GM12878 (cell line): ENCODE measurements around the gene C1QL4. TPM values are rescaled to one million over a fixed set of nuclear protein-coding genes. Genes with fewer than 3 reads are reported as not detected.

Experiments
- ATAC-seq: fragments of 200-7000 bp; cut with Tn5 transposase; 3 replicates; pipeline ENCODE4 v1.9.1; 2020; ENCODE audit warnings: mild to moderate bottlenecking, moderate library complexity
- BruUV-seq: library from RNA; stranded (reverse); fragments of 400-500 nt; replicated peaks from 2 replicates; lab custom pipeline; 2021; lab: Mats Ljungman, UMichigan
- CTCF ChIA-PET: fragments of 300-600 bp; sonication (Branson Sonifier 250); formaldehyde crosslinking; extraction: SDS; loops from one replicate; lab custom pipeline; 2021; ENCODE audit warnings: inconsistent platforms; lab: Yijun Ruan, JAX
- POLR2A ChIA-PET: fragments of 350-600 bp; formaldehyde crosslinking; extraction: SDS; loops from one replicate; lab custom pipeline; 2021; ENCODE audit warnings: inconsistent platforms; lab: Charles Lee
- RAD21 ChIA-PET: fragments of 300-600 bp; sonication (Branson Sonifier 250); formaldehyde crosslinking; loops from one replicate; lab custom pipeline; 2023; ENCODE audit warnings: antibody characterized with exemption; ENCODE audit not compliant: unreplicated experiment; lab: Charles Lee
- SMC1A ChIA-PET: fragments of 300-600 bp; sonication (Branson Sonifier 250); formaldehyde crosslinking; loops from one replicate; lab custom pipeline; 2023; ENCODE audit not compliant: unreplicated experiment, uncharacterized antibody; lab: Charles Lee
- DNase-seq: peaks from one replicate; pipeline ENCODE4 v3.0.0-alpha.2; 2011; ENCODE audit warnings: low read depth, low spot score
- FAIRE-seq: peaks from 3 replicates; lab custom pipeline; 2011; peaks lifted over from hg19 to GRCh38; lab: Jason Lieb, UNC
- H2AFZ ChIP-seq: 2 replicates; pipeline ENCODE4 v1.6.0; 2011; ENCODE audit warnings: low read depth, low read length, control low read depth; ENCODE audit not compliant: control insufficient read depth
- H3K27ac ChIP-seq: 2 replicates; pipeline ENCODE4 v1.5.1; 2011; ENCODE audit warnings: control low read depth; ENCODE audit not compliant: control insufficient read depth, insufficient read depth
- H3K27me3 ChIP-seq, 2 experiments: replicated peaks in 1 of 2; 2 replicates each; pipeline versions ENCODE4 v1.6.0 to v1.6.1; 2011; ENCODE audit warnings: low read length in 1 of 2; ENCODE audit not compliant: control insufficient read depth in 2 of 2, insufficient read depth in 2 of 2
- H3K36me3 ChIP-seq, 2 experiments: 2 replicates each; pipeline ENCODE4 v1.5.1; 2011; ENCODE audit warnings: low read length in 1 of 2; ENCODE audit not compliant: control insufficient read depth in 2 of 2, insufficient read depth in 2 of 2
- H3K4me1 ChIP-seq: 2 replicates; pipeline ENCODE4 v1.6.1; 2011; ENCODE audit warnings: mild to moderate bottlenecking, low read length, moderate library complexity, mixed read lengths; ENCODE audit not compliant: control insufficient read depth, insufficient read depth
- H3K4me2 ChIP-seq: 2 replicates; pipeline ENCODE4 v1.6.0; 2011; ENCODE audit warnings: control low read depth; ENCODE audit not compliant: control insufficient read depth, insufficient read depth
- H3K4me3 ChIP-seq: fragments of 200-600 bp; sonication (generic); 2 replicates; pipeline ENCODE4 v1.5.1; 2016
- H3K79me2 ChIP-seq: 2 replicates; pipeline ENCODE4 v1.6.0; 2011; ENCODE audit warnings: low read length; ENCODE audit not compliant: control insufficient read depth, insufficient read depth
- H3K9ac ChIP-seq: 2 replicates; pipeline ENCODE4 v1.8.0; 2011; ENCODE audit warnings: low read length, control low read depth, mixed read lengths; ENCODE audit not compliant: control insufficient read depth, insufficient read depth
- H3K9me3 ChIP-seq: replicated peaks from 3 replicates; pipeline ENCODE4 v1.5.1; 2011; ENCODE audit warnings: mild to moderate bottlenecking, low read length; ENCODE audit not compliant: control insufficient read depth, insufficient read depth
- H4K20me1 ChIP-seq: 2 replicates; pipeline ENCODE4 v1.6.0; 2011; ENCODE audit not compliant: control insufficient read depth, insufficient read depth
- MTA2 ChIP-seq: fragments of 450-650 bp; IDR thresholded peaks from 2 replicates; pipeline ENCODE4 v1.6.1; 2016; ENCODE audit warnings: low read depth, mild to moderate bottlenecking, moderate library complexity
- PML ChIP-seq: IDR thresholded peaks from 2 replicates; pipeline ENCODE4 v1.6.1; 2012; ENCODE audit warnings: low read length, inconsistent platforms
- RUNX3 ChIP-seq: IDR thresholded peaks from 2 replicates; pipeline ENCODE4 v1.6.1; 2012; ENCODE audit warnings: low read length, inconsistent platforms
- SIN3A ChIP-seq: IDR thresholded peaks from 2 replicates; pipeline ENCODE4 v1.6.1; 2012; ENCODE audit warnings: low read depth, low read length, improper control_type of control experiment
- SMC3 ChIP-seq: IDR thresholded peaks from 2 replicates; pipeline ENCODE4 v1.6.1; 2011; ENCODE audit warnings: low read length, improper control_type of control experiment, borderline replicate concordance
- WGBS: methylation state at CpG from one replicate; pipeline ENCODE4 v1.1.6; 2016; ENCODE audit warnings: low lambda C conversion rate; ENCODE audit not compliant: insufficient replicate concordance, insufficient coverage; ENCODE audit errors: missing lambda C conversion rate; 5-methylcytosine and 5-hydroxymethylcytosine counted together
- in situ Hi-C: fragments of 300-500 bp; cut with MboI; formaldehyde crosslinking; loops from 9 replicates; pipeline ENCODE4 v1.14.3; 2018; ENCODE audit warnings: mixed read lengths
- intact Hi-C: fragments of 100-400 bp; cut with micrococcal nuclease; formaldehyde crosslinking; loops from one replicate; pipeline ENCODE4 v1.14.2; 2022; ENCODE audit not compliant: unreplicated experiment
- polyA plus RNA-seq, 11 experiments: library from polyadenylated mRNA; depleted of rRNA in 4 of 11; unstranded in 6 of 11; stranded (reverse) in 5 of 11; fragments of >200 nt; fragmentation: Nextera tagmentation in 4 of 11; fragmentation: Illumina TruSeq in 1 of 11; extraction: Ambion mirVana in 4 of 11; extraction: Trizol in 1 of 11; gene quantifications; 1 replicate in 1 of 11; 2 replicates in 10 of 11; pipeline versions ENCODE4 v1.2.1 to v1.2.3, GENCODE V29; 2011 to 2016; ENCODE audit warnings: inconsistent platforms in 2 of 11, missing spikeins in 2 of 11, low read depth in 1 of 11
- total RNA-seq, 4 experiments: library from RNA; depleted of rRNA in 3 of 4; stranded (reverse); fragments of >200 nt in 3 of 4; fragmentation: Illumina TruSeq in 1 of 4; extraction: Trizol in 1 of 4; gene quantifications; 2 replicates each; pipeline versions ENCODE4 v1.2.1 to v1.2.3, GENCODE V29; 2013 to 2021
- TF ChIP-seq, protein P1 (sequence below), 3 experiments: IDR thresholded peaks in 2 of 3; conservative IDR thresholded peaks in 1 of 3; 2 replicates each; pipeline ENCODE4 v1.5.1; 2011; ENCODE audit warnings: low read depth in 3 of 3, low read length in 3 of 3, mild to moderate bottlenecking in 3 of 3, control low read depth in 2 of 3, moderate library complexity in 2 of 3, inconsistent platforms in 1 of 3, mixed read lengths in 1 of 3; ENCODE audit not compliant: control insufficient read depth in 2 of 3, insufficient read depth in 1 of 3; ENCODE audit errors: extremely low read depth in 1 of 3
- TF ChIP-seq, protein P2 (sequence below): fragments of 450-650 bp; IDR thresholded peaks from 2 replicates; pipeline ENCODE4 v1.6.1; 2016; ENCODE audit warnings: mild to moderate bottlenecking, moderate library complexity, borderline replicate concordance

C1QL4 gene
- total and polyA plus RNA-seq, 10 of the 15 experiments (the other 5 are each of a cell fraction or from before 2014, with no cell fraction given) = 0.05 TPM; not detected in 9

DNA sequence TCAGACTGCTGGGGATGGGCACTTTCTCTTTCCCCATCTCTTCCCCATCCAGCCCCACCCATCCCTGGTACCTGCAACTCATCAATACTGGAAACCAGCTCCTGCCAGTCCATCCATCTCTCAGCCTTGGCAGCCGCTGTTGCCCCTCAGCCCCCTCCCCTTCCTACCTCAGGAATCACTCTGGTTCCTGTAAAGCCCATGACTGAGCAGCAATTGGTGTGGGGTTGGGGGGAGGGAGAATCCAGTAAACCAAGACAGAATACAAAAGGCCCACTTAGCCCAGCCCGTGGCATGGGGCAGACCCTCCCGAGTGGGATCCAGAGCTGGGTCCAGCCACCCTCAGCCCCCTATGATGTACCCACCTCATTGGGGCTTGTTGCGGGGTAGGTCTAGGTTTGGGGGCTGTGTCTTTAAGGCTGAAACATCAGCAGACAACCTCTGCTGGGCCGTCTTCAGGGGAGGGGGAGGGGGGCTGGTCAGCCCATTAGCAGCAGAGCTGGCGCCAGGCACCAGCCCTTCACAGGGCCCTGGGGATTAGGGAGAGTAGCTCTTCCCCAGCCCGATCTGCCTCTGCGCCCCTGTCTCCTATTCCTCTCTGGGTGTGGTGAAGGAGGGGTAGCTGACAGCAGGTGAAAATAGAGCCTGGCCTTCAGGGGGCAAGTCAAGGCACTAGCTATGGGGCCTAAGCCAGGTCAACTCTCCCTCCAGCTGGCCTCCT lies 42.7 kb downstream of the C1QL4 start:
- Histone ChIP-seq H4K20me1 (no peaks in the 10 kb centered on the region), H3K79me2 (no peaks in the 10 kb centered on the region)
- TF ChIP-seq PML (no peak), MTA2 (no peak), RUNX3 (no peak), SMC3 (no peak), SIN3A (no peak)
- TF ChIP-seq, protein P1, sequence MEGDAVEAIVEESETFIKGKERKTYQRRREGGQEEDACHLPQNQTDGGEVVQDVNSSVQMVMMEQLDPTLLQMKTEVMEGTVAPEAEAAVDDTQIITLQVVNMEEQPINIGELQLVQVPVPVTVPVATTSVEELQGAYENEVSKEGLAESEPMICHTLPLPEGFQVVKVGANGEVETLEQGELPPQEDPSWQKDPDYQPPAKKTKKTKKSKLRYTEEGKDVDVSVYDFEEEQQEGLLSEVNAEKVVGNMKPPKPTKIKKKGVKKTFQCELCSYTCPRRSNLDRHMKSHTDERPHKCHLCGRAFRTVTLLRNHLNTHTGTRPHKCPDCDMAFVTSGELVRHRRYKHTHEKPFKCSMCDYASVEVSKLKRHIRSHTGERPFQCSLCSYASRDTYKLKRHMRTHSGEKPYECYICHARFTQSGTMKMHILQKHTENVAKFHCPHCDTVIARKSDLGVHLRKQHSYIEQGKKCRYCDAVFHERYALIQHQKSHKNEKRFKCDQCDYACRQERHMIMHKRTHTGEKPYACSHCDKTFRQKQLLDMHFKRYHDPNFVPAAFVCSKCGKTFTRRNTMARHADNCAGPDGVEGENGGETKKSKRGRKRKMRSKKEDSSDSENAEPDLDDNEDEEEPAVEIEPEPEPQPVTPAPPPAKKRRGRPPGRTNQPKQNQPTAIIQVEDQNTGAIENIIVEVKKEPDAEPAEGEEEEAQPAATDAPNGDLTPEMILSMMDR (IDR thresholded peaks at IDR 0.05 in 2 of 3, conservative IDR thresholded peaks at IDR 0.05 in 1 of 3; ENCODE audit: control insufficient read depth in 2 of 3, extremely low read depth in 1 of 3, insufficient read depth in 1 of 3, low read depth in 3 of 3, low read length in 3 of 3) = no peak
- TF ChIP-seq, protein P2, sequence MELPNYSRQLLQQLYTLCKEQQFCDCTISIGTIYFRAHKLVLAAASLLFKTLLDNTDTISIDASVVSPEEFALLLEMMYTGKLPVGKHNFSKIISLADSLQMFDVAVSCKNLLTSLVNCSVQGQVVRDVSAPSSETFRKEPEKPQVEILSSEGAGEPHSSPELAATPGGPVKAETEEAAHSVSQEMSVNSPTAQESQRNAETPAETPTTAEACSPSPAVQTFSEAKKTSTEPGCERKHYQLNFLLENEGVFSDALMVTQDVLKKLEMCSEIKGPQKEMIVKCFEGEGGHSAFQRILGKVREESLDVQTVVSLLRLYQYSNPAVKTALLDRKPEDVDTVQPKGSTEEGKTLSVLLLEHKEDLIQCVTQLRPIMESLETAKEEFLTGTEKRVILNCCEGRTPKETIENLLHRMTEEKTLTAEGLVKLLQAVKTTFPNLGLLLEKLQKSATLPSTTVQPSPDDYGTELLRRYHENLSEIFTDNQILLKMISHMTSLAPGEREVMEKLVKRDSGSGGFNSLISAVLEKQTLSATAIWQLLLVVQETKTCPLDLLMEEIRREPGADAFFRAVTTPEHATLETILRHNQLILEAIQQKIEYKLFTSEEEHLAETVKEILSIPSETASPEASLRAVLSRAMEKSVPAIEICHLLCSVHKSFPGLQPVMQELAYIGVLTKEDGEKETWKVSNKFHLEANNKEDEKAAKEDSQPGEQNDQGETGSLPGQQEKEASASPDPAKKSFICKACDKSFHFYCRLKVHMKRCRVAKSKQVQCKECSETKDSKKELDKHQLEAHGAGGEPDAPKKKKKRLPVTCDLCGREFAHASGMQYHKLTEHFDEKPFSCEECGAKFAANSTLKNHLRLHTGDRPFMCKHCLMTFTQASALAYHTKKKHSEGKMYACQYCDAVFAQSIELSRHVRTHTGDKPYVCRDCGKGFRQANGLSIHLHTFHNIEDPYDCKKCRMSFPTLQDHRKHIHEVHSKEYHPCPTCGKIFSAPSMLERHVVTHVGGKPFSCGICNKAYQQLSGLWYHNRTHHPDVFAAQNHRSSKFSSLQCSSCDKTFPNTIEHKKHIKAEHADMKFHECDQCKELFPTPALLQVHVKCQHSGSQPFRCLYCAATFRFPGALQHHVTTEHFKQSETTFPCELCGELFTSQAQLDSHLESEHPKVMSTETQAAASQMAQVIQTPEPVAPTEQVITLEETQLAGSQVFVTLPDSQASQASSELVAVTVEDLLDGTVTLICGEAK = no peak
- TF ChIP-seq, all 136 proteins: peak for 0
- Histone ChIP-seq H3K4me2 (no peak overlapping the region), H3K36me3 (no peaks in the 10 kb centered on the region), H3K4me1 (peaks cover 8% of the 10 kb centered on the region), H2AFZ (no peak overlapping the region), H3K9me3 (no peaks in the 10 kb centered on the region), H3K9ac (no peak overlapping the region), H3K27me3 (peaks cover 19 to 20% of the 10 kb centered on the region in 2 experiments), H3K27ac (no peak overlapping the region), H3K4me3 (no peak overlapping the region)
- CTCF ChIA-PET = interaction anchor here (1.2 to 16.2 kb wide), 7 partner anchors 10 to 68 kb away, joined by 3 to 231 read pairs (median 7); partner anchors contain the start of genes DNAJC22 and TROAP
- SMC1A ChIA-PET = no interaction called here
- no peak for DNase-seq
- WGBS = 49% methylated on average over 8 of the region's 8 CpGs
- in situ Hi-C loops (no loop called here), intact Hi-C loops (no loop called here)
- ATAC-seq = no peak
- POLR2A ChIA-PET = interaction anchor here (1.1 to 1.7 kb wide), 2 partner anchors 29 to 39 kb away, joined by 3 to 4 read pairs; partner anchors contain the start of gene TROAP
- no TSS peak for BruUV-seq
- no peak for FAIRE-seq
- RAD21 ChIA-PET = interaction anchor here (1.2 to 2.4 kb wide), 3 partner anchors 48 to 64 kb away, joined by 3 to 6 read pairs (median 4); partner anchors contain the start of gene DNAJC22
